Epithelial cell of proximal tubule (primary cell): ENCODE results near the gene KRT28. TPM values are rescaled to one million over a fixed set of nuclear protein-coding genes. Genes with fewer than 3 reads are reported as not detected.
"Not testable (repeated sequence)": the region's sequence is repeated elsewhere in the genome, so short reads cannot be mapped to it uniquely, and the experiment has no call there.

ENCODE experiments used
- DNase-seq: peaks from one replicate; pipeline ENCODE4 v3.0.0-alpha.2; 2011; ENCODE audit warnings: low read depth
- H3K4me3 ChIP-seq: 2 replicates; pipeline ENCODE4 v1.5.1; 2011; ENCODE audit warnings: low read depth, mild to moderate bottlenecking, low read length
- total RNA-seq: library from RNA; depleted of rRNA; stranded (reverse); fragments of >200 nt; gene quantifications from 2 replicates; pipeline ENCODE4 v1.2.3, GENCODE V29; 2015
- TF ChIP-seq, protein P1 (sequence below): conservative IDR thresholded peaks from 2 replicates; pipeline ENCODE4 v1.5.1; 2012; ENCODE audit warnings: low read depth, mild to moderate bottlenecking, low read length

KRT28 gene
- total RNA-seq, 1 donor from 2014 or later = not detected

- no peak for DNase-seq
- H3K4me3 ChIP-seq = no peak overlapping the region
- TF ChIP-seq, protein P1, sequence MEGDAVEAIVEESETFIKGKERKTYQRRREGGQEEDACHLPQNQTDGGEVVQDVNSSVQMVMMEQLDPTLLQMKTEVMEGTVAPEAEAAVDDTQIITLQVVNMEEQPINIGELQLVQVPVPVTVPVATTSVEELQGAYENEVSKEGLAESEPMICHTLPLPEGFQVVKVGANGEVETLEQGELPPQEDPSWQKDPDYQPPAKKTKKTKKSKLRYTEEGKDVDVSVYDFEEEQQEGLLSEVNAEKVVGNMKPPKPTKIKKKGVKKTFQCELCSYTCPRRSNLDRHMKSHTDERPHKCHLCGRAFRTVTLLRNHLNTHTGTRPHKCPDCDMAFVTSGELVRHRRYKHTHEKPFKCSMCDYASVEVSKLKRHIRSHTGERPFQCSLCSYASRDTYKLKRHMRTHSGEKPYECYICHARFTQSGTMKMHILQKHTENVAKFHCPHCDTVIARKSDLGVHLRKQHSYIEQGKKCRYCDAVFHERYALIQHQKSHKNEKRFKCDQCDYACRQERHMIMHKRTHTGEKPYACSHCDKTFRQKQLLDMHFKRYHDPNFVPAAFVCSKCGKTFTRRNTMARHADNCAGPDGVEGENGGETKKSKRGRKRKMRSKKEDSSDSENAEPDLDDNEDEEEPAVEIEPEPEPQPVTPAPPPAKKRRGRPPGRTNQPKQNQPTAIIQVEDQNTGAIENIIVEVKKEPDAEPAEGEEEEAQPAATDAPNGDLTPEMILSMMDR = no peak
Observed at GRCh38 chr17:40763752-40764151, 36.0 kb downstream of the KRT28 start.

GRCh38 chr17:40760105-40761016 lies 39.4 kb downstream of the KRT28 start:
- DNase-seq = no peak

DNA sequence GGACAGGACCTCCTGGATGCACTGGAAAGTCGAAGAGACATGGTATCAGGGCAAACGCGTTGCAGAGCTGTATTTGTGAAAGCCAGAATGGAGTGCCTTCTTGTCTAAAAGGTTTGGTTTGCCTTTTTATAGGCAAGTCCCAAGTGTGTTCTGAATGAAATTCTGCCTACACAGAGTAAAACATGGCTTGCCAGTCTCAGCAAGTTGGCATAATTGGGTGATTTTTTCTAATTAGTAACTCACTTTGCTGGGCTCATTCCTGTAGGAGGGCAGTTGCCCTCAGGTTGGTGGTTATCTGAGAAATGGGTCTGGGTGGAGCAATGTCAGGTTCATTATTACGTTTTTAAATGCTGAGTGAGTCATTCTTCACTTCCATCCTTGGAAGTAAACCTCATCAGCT lies 44.5 kb downstream of the KRT28 start, which contains the start of gene KRT25:
TSS of gene KRT25 (minus strand) at position 101 of the 400 bp plus-strand sequence. CDS start at position 41, 60 bp downstream.
- TF ChIP-seq, protein P1 = no peak
- no peak for DNase-seq

More at GRCh38 chr17:40760105-40761016, 39.4 kb downstream of the KRT28 start:
- H3K4me3 ChIP-seq = no peak overlapping the region
- TF ChIP-seq, protein P1 = no peak

DNA sequence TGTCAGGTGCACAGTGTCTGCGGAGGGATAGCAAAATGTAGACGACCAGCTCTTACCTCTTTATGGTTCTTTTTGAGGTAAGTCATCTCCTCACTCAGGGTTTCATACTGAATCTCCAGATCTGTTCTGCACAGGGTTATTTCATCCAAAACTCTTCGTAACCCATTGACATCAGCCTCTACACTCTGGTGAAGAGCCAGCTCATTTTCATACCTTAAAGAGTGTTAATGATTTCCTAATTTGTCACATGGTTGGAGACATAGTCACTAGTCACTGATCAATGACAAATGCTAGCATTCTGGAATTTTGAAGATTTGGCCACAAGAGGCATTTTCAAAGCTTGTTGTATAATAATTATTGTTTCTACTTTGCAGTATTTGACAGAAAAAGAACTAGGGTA lies 46.0 kb downstream of the KRT28 start:
- DNase-seq = peak; percentile 33
- TF ChIP-seq, protein P1 = no peak
- H3K4me3 ChIP-seq = no peak overlapping the region

More for the DNA sequence above, 44.5 kb downstream of the KRT28 start, which contains the start of gene KRT25:
- no peak within 1 kb of the TSS for H3K4me3 ChIP-seq

DNA sequence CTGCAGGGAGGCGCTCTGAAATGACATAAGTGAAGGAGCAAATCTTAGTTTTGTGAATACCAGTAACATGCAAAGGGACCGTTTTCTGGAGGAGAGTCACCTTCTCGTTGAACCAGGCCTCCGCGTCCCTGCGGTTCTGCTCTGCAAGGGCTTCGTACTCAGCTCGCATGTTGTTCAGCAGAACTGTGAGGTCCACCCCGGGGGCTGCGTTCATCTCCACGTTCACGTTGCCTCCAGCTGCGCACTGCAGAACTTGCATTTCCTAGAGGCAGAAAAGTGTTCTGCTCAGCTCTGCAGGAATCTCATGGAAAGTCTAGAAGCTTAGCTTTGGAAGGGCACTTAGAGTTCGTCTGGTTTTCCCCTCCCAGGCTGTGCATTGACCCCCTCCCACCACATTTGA lies 48.7 kb downstream of the KRT28 start:
- no peak overlapping the region for H3K4me3 ChIP-seq
- TF ChIP-seq, protein P1 = no peak
- no peak for DNase-seq

DNA sequence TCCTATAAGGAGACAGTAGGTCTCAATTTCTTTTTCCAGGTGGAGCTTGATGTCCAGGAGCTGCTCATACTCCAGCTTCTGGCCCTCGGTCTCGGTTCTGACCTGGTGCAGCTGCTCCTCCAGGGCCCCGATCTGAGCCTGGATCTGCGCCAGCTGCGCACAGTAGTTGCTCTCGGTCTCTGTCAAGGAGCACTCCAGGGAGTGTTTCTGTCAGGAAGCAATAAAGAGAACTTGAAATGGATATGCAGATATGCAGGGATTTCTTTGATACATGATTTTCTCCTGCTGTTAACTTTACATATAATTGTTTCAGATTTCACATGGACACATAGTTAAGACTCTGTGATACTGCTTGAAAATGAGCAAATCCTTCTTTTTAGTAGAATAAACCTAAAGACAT lies 49.4 kb downstream of the KRT28 start:
- no peak for DNase-seq
- H3K4me3 ChIP-seq = no peak overlapping the region
- TF ChIP-seq, protein P1 = no peak

- not testable (repeated sequence) for DNase-seq, H3K4me3 ChIP-seq
Observed at GRCh38 chr17:40748666-40749065, 51.1 kb downstream of the KRT28 start.

Other genes with a start within 250 kb of the KRT28 start
- gene CCR7, start 234.5 kb downstream of the KRT28 start, total RNA-seq = not detected in 2 replicates
- gene SMARCE1, start 152.1 kb downstream of the KRT28 start, total RNA-seq = 118 and 123 TPM in 2 replicates
- gene KRT222, start 134.8 kb downstream of the KRT28 start, total RNA-seq = not detected in 2 replicates
- not detected in 2 replicates for gene KRT24, start 96.2 kb downstream of the KRT28 start, total RNA-seq
- gene KRT25, start 44.6 kb downstream of the KRT28 start, total RNA-seq = 0.17 TPM in 1 of 2 replicates, not detected in the other
- not detected in 2 replicates for gene KRT26, start 27.8 kb downstream of the KRT28 start, total RNA-seq
- not detected in 2 replicates for gene KRT27, start 17.4 kb downstream of the KRT28 start, total RNA-seq
- gene KRT10, start 22.7 kb upstream of the KRT28 start, total RNA-seq = 10.8 and 22.6 TPM in 2 replicates
- not detected in 2 replicates for gene KRT12, start 67.3 kb upstream of the KRT28 start, total RNA-seq
- gene KRT20, start 85.3 kb upstream of the KRT28 start, total RNA-seq = not detected in 2 replicates
- gene KRT23, start 137.7 kb upstream of the KRT28 start, total RNA-seq = 13.4 and 17.1 TPM in 2 replicates
- gene KRT39, start 167.0 kb upstream of the KRT28 start, total RNA-seq = not detected in 2 replicates
- gene KRT40, start 184.4 kb upstream of the KRT28 start, total RNA-seq = not detected in 2 replicates
- not detected in 2 replicates for gene KRTAP3-3, start 194.2 kb upstream of the KRT28 start, total RNA-seq
- not detected in 2 replicates for gene KRTAP3-2, start 199.9 kb upstream of the KRT28 start, total RNA-seq
- not detected in 2 replicates for gene KRTAP3-1, start 209.2 kb upstream of the KRT28 start, total RNA-seq
- not detected in 2 replicates for gene KRTAP1-5, start 227.2 kb upstream of the KRT28 start, total RNA-seq
- not detected in 2 replicates for gene KRTAP1-4, start 230.2 kb upstream of the KRT28 start, total RNA-seq
- gene KRTAP1-3, start 234.9 kb upstream of the KRT28 start, total RNA-seq = not detected in 2 replicates
- gene KRTAP1-1, start 241.5 kb upstream of the KRT28 start, total RNA-seq = not detected in 2 replicates
- gene KRTAP2-1, start 247.4 kb upstream of the KRT28 start, total RNA-seq = not detected in 2 replicates